ENCODE measurements around the gene CACNA2D2.

CACNA2D2 gene

DNA sequence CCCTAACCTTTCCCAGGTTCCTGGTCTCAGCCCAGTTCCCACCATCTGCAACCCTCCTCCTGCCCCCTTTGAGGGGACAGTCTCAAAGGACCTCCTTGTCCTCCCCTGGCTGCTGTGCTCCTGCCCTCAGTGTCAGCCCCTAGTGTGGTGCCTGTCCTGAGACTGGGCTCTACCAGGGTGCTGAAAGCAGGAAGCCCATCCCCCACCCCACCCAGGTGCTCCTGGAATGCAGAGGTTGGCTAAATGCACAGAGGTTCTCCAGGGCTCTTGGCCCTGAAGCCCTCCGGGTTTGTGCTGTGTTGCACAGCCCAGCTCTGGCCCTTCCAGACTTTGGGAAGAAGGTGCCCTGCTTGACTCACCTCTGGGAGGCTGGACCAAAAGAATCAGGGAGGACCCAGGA, 42.3 kb upstream of the CACNA2D2 start:
- TF ChIP-seq, protein P1, sequence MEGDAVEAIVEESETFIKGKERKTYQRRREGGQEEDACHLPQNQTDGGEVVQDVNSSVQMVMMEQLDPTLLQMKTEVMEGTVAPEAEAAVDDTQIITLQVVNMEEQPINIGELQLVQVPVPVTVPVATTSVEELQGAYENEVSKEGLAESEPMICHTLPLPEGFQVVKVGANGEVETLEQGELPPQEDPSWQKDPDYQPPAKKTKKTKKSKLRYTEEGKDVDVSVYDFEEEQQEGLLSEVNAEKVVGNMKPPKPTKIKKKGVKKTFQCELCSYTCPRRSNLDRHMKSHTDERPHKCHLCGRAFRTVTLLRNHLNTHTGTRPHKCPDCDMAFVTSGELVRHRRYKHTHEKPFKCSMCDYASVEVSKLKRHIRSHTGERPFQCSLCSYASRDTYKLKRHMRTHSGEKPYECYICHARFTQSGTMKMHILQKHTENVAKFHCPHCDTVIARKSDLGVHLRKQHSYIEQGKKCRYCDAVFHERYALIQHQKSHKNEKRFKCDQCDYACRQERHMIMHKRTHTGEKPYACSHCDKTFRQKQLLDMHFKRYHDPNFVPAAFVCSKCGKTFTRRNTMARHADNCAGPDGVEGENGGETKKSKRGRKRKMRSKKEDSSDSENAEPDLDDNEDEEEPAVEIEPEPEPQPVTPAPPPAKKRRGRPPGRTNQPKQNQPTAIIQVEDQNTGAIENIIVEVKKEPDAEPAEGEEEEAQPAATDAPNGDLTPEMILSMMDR (IDR thresholded peaks at IDR 0.05; ENCODE audit: low read length, missing control alignments): no peak
- H3K4me3 ChIP-seq (replicated peaks; ENCODE audit: low read depth, low read length): no peak overlapping the region
- DNase-seq (ENCODE audit: low read depth): no peak

DNA sequence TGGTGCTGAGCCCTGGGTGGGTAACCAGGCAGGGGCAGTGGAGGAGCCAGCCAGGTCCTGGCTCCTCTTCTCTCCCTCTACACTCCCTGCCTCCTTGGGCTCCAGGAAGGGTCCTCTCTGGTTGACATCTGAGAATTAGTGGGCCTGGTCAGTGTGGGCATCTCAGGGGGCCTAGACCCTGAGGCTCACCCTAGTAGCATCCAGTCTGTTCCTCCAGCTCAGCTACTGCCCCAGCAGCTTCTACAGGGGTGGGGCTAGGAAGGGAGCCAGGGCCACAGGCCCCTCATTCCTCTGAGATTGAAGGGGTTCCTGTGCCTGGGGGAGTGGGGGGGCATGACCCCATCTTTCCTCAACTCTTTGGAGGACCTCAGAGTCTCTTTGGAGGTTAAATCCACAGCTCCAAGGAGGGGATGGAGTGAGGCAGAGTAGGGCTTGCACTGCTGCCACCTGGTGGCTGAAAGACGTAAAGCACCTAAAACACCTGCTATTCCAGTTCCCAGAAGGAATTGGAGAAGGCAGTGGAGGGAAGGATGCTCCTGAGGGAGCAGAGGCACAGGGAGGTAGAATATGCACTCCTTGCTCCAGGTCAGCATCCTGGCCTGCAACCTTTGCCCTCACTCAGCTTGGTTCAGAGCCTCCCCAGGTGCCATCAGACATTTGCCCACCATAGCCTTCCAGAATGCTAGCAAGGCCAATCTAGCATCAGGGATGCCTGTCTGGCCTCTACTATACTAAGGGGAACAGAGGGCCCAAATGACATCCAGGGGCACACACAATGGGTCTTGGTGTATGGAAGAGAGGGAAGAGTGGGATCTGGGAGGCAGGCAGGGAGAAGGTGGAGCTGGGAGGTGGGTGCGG, 39.0 kb upstream of the CACNA2D2 start:
- peak; percentile 67 for DNase-seq (ENCODE audit: low read depth)

DNA sequence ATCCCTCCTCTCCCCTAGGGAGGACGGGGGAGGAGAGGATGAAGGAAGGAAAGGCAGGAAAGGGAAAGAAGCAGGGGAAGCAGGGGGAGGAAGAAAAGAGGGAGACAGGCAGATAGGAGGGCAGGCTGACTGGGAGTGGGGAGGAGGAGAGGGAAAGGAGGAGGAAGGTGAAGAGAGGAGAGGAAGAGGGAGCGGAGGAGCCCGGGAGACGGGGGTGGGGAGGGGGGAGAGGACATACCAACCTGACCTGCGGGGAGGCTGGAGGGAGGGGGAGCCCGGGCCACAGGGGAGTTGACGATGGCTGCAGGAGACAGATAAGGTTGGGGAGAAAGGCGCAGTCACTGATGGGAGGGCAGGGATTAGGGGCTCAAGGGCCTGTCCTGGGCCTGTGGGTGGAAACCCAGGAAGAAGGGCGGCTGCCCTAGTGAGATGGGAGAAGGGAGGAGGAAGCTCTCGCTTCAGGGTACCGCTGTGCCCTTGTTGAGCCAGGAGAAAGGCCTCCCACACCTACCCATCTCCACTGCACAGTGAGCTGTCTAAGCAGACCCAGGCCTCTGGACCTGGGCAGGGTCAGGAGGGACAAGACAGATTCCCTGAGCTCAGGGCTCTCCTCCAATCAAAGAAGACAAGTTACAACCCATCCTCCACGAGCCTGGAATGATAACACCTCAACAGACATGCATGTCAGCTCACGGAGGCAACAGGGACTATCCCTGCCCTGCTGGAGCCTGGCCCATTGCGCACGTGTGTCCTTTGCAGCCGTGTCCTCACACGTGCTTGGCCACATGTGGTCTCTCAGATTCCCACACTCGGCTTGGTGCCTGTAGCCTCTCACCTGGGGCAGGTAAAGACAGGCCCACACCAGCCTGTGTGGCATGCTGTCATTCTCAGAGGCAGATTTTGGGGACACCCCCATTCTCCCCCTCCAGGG, 36.2 kb upstream of the CACNA2D2 start:
- TF ChIP-seq, protein P1 (IDR thresholded peaks at IDR 0.05; ENCODE audit: low read length, missing control alignments): no peak
- no peak overlapping the region for H3K4me3 ChIP-seq (replicated peaks; ENCODE audit: low read depth, low read length)
- DNase-seq (ENCODE audit: low read depth): no peak

More for the DNA sequence above, 39.0 kb upstream of the CACNA2D2 start:
- TF ChIP-seq, protein P1 (IDR thresholded peaks at IDR 0.05; ENCODE audit: low read length, missing control alignments): peak; percentile 92
- no peak overlapping the region for H3K4me3 ChIP-seq (replicated peaks; ENCODE audit: low read depth, low read length)

DNA sequence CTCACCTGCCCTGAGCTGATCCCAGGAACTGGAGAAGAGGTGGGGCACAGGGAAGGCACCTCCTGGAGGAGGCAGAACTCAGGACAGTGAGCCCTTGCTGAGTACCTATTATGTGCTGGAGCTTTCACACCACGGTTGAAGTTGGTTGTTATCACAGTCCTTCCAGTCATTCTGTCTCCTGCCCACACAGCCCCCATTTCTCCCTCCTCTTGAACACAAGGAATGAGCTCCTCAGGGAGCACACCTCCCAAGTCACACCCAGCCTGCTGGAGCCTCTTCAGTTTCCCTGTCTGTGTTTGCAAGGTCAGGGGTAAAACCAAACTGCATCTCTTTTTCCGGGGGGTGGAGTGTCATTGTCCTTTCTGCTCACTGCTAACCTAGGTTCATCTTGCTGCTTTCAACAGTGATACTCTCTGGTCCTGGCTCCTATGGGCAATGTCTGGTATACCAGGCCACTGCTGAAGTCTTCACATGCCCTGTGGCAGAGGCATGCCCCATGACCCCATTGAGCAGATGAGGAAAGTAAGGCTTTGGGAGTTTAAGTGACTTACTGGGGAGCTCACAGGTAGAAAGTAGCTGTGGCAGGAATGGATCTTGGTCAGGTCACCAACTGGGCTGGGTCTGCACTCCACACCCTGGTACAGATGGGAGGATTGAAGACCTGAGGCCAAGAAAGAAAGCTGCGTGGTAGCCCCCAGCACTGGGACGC, 34.1 kb upstream of the CACNA2D2 start:
- H3K4me3 ChIP-seq (replicated peaks; ENCODE audit: low read depth, low read length): no peak overlapping the region
- no peak for DNase-seq (ENCODE audit: low read depth)
- TF ChIP-seq, protein P1 (IDR thresholded peaks at IDR 0.05; ENCODE audit: low read length, missing control alignments): no peak

DNA sequence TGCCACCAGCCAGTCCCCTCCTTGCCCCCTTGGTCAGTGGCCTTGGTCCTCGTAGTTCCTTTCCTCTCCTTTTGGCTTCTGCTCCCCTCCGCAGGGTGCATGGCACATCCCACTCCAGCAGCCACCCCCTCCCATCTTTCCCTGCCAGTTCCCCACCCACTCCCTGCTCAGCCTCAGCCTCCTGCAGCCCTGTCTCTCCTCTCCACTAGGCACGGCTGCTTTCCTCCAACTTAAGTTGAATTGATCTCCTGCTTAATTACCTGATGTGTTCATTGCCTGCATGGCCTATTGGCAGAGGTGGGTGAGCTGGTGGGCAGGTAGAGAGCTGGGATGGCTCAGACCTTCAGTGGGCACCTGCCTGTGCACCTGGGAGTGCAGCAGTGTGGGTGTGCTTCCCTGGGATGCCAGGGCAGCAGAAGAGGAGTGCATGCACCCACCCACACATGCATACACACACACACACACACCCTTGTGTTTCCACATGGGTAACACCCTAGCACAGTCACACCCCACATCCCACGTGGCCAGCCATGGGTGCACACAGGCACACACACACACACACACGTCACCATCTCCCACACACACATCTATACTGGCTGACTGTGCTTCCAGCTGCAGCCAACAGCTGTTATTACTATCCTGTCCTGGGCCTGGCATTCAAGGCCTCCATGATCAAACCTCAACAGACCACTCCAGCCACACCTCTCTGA, 33.2 kb upstream of the CACNA2D2 start:
- TF ChIP-seq, protein P1 (IDR thresholded peaks at IDR 0.05; ENCODE audit: low read length, missing control alignments): no peak
- H3K4me3 ChIP-seq (replicated peaks; ENCODE audit: low read depth, low read length): no peak overlapping the region
- DNase-seq (ENCODE audit: low read depth): no peak
